GM19372 (cell line): ENCODE results near the gene TUBB.
"Not testable (repeated sequence)": the region's sequence is repeated elsewhere in the genome, so short reads cannot be mapped to it uniquely, and the experiment has no call there.

Experiments
- ATAC-seq: cut with Tn5 transposase; IDR thresholded peaks from one replicate; pipeline ENCODE4 v1.9.1; 2021; ENCODE audit warnings: mild to moderate bottlenecking, low read depth, moderate library complexity; ENCODE audit not compliant: unreplicated experiment

The TUBB gene

DNA sequence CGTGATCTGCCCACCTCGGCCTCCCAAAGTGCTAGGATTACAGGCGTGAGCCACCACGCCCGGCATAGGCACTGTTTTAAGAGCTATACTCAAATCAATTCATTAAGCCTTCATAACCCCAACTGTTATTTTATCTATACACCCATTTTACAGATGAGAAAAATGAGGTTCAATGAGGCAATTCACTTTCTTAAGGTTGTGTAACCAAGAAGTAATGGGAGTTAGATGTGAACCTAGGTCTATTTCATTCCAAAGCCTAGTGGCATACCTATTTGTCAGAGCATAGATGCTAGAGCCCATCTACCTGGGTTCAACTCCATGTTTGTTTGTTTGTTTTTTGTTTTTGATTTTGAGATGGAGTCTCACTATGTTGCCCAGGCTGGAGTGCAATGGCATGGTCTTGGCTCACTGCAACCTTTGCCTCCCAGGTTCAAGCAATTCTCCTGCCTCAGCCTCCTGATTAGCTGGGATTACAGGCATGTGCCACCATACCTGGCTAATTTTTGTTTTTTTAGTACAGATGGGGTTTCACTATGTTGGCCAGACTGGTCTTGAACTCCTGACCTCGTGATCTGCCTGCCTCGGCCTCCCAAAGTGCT lies 36.4 kb downstream of the TUBB start:
- not testable (repeated sequence) for ATAC-seq

DNA sequence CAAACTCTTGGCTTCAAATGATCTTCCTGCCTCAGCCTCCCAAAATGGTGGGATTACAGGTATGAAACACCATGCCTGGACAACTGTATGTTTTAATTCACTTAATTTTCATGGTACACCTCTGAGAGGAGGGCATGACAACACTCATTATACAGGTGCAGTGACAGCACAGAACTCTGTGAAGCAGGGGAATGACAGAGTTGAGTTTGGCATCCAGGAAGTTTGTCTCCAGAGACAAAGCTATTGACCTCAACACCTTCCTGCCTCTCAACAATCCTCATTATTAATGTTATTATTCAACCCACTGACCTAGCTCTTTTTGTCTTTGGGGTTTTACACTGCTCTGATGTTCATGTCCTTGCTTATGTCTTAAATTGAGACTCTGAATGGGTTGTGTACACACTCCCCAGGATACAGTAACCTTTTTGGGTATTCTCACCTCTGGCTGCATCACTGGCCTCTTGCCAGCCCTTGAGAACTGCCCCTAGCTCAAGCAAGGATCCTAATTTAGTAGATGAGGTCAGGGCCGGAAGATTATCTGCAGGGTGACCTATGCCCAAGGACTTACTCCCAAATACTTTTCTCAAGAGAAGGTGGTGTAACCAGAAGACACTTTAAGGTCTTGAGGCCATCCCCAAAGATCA lies 37.2 kb downstream of the TUBB start:
- no peak for ATAC-seq

DNA sequence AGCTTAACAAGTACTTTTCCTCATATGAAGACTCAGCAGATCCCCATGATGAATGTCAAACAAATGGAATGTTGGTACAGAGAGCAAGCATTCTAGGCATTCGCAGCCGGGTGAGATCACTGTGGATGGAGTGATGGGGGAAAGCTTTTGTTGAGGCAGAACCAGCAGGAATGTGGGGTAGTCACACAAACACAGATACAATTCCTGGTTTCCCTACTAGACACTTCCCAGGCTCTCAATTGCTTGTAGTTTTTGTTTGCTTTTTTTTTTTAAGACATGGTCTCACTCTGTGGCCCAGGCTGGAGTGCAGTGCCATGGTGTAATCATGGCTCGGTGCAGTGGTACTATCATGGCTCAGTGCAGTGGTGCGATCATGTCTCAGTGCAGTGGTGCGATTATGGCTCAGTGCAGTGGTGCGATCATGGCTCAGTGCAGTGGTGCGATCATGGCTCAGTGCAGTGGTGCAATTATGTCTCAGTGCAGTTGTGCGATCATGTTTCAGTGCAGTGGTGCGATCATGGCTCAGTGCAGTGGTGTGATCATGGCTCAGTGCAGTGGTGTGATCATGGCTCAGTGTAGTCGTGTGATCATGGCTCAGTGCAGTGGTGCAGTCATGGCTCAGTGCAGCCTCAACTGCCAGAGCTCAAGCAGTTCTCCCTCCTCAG lies 39.6 kb downstream of the TUBB start:
- no peak for ATAC-seq

DNA sequence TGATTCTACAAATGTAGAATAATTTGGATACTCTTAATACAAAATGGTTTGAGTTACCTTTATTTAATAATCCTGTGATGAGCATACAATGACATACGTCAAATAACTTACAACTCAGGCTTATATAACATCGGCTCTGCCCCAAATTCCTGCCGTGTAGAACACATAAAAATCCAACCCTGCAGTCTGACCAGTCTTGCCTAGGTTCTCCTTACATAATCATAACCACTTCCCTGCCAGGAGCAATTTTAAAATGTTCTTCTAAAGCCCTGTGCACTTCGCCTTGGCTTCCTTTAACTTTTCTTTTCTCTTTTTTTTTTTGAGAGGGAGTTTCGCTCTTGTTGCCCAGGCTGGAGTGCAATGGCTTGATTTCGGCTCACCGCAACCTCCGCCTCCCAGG lies 40.4 kb downstream of the TUBB start:
- no peak for ATAC-seq

DNA sequence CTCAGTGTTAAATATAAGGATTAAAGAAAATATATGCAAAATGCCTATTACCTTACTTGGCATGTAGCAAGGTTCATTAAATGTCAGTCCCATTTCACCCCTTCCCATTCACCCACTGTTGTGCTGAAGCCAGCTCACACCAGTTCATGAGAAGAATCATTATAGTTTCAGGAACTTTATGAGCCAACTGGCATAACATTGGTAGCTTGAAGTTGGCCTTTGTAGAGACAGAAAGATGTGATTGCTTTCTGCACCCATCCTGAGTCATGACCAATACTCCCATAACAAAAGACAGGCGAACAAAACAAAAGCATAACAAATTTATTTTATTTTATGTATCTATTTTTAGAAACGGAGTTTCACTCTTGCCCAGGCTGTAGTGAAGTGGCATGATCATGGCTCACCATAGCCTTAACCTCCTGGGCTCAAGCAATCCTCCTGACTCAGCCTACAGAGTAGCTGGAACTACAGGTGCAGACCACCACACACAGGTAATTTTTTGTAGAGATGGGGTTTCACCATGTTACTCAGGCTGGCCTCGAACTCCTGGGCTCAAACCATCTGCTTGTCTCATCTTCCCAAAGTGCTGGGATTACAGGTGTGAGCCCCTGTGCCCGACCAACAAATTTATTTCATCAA lies 41.8 kb downstream of the TUBB start:
- ATAC-seq = no peak

DNA sequence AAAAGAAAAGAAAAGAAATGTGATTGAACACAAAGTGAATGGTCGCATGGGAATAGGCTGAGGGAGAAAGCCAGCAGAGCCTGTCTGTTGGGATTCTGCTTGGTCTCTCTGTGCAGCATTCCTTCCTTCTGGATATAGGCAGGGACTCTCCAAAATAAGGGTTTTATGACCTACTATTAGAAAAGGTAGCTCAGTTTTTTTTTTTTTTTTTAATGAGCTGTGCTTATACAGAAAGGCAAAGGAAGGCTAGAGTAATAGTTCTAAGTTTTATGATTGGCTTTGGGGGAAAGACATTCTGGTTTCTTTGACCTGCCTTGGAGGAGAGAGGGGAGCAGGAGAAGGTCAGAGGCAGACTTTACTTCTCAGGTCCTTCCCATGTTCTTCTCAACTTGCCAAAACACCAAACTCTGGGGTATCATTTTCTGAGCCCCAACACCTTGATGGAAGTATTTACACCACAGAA lies 43.0 kb downstream of the TUBB start:
- ATAC-seq = no peak

DNA sequence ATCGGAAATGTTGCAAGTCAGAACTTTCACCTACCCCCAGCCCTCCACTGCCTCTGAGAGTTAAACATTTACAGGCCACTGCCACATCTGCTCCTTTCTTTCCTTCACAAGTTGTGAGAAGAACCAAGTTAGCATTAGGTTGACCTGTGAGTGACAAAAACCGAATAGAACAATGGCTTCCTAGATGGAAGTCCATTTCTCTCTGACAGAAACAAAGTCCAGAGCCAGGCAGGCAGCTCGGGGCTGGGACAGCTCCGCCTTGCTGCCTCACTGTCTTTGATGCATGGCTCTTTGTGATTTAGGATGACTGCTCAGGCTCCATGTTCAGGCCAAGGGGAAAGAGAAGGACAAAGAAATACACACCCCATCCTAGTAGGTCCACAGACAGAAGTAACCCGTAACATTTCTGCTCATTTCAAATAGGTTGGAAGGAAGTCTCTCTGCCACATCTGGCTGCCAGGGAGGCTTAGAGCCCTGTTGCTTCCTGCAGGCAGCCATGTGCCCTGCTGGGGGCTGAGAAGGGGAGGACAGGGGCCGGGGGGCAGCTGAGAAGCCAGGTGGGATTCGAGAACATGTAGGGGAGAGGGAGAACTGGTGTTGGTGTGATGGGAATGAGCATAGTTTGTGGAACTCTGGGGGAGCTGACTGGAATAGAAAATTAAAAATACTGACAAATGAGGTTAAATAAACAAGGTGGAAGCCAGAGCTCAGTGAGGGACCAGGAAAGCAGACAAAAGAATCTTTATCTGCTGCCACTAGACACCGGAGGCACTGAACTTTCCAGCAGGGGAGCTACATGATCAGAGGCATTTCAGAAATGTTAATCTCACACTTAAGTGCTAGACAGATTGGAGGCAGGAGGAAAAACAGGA lies 43.7 kb downstream of the TUBB start:
- ATAC-seq = peak; percentile 37

DNA sequence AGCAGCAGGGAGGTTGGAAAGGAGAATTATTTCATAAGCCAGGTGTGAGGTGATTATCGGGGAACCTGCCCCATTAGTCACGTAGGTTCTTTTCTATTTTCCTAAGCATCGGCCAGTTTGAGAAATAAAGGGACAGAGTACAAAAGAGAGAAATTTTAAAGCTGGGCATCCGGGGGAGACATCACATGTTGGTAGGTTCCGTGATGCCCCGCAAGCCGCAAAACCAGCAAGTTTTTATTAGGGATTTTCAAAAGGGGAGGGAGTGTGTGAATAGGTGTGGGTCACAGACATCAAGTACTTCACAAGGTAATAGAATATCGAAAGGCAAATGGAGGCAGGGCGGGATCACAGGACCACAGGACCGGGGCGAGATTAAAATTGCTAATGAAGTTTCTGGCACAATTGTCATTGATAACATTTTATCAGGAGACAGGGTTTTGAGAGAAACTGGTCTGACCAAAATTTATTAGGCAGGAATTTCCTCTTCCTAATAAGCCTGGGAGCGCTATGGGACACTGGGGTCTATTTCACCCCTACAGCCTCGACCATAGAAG lies 44.4 kb downstream of the TUBB start:
- not testable (repeated sequence) for ATAC-seq

DNA sequence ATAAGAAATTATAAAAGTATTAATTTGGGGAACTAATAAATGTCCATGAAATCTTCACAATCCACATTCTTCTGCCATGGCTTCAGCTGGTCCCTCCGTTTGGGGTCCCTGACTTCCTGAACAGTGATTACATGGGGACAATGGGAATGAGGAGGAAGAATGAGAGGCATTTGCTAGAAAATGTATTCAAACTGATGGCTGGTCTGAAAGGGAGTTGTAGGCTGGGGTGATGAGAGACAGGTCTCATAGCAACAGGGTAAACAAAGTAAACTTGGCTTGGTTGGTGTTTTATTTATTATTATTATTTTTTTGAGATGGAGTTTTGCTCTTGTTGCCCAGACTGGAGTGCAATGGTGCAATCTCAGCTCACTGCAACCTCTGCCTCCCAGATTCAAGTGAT lies 45.3 kb downstream of the TUBB start:
- ATAC-seq = not testable (repeated sequence)

DNA sequence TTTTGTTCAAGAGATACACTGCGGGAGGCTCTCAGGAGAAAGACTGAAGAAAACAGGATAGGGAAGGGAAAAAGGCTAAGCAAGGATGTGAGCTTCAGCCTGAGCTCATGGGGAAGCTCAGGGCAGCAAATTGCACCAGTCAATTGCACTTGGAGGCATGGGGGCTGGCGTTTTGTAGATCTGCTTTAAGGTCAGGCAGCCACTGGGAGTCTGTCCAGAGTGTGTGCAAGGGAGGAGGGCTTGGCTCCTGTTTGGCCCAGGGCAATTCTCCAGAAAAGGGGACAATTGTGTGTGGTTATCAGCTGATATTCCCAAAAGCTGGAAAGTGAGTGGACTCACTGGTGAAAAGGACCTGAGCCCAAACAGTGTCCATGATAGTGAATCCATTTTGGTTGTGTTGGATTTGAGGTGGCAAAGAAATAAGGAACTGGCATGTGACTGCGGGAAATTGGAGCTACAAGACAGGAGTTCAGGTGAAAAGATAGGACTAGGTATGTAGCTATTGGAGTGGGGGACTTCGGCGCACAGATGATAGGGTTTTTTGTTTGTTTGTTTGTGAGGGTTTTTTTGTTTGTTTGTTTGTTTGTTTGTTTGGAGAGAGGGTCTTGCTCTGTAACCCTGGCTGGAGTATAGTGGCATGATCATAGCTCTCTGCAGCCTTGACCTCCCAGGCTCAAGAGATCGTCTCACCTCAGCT lies 46.5 kb downstream of the TUBB start:
- no peak for ATAC-seq

DNA sequence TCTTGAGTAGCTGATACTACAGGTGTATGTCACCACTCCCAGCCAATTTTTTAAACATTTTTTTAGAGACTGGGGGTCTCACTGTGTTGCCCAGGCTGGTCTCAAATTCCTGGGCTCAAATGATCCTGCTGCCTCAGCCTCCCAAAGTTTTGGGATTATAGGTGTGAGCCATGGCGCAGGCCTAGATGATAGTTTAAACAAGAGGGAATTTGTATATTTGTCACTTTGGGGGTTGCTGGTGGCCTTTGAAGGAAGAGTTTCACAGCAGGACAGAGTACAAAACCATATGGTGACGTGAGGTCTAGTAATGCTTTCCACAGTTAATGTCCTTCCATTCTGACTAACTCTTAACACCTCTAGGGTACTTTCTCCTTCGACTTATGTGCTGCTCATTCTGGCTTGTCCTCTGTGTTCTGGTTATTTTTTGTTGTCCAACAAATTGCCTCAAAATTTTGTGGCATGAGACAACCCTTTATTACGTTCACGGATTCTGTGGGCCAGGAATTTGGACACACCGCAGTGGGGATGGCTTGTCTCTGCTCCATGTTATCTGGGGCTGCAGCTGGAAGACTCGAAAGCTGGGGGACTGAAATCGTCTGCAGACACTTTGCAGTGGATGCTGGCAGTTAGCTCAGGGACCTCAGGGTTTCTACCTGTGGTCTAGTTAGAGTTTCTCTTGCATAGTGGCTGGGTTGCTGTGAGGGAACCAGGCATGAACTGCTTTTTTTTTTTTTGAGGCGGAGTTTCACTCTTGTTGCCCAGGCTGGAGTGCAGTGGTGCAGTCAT lies 47.2 kb downstream of the TUBB start:
- ATAC-seq = no peak

DNA sequence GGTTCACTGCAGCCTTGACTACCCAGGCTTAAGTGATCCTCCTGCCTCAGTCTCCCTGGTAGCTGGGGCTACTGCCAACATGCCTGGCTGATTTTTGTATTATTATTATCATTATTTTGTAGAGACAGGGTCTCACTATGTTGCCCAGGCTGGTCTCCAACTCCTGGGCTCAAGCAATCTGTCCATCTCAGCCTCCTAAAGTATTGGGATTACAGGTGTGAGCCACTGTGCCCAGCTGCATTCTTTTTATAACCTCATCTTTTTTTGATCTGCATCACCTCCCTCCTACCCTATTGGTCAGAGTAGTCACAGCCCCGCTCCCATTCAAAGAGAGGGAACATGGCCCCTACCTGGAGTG lies 47.8 kb downstream of the TUBB start:
- no peak for ATAC-seq

DNA sequence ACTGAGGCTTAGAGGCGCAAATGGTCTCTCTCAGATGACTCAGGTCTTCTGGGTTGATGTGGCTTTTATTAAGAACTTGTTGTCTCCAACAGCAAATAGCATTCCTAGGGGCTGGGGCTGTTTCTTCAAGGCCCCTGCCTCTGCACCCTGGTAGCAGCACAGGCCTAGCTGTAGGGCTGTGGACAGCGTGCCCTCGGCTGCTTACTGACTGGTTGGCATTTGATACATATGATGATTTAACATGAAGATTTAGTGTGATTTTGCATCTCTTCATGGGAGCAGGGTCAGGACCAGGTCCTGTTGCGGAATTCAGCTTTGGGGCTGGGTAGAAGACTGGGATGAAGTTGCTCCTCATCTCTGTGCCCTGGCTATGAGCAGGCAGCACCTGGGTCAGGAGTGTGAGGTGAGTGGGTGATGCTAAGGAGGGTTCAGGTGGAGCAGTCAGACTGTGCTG lies 48.5 kb downstream of the TUBB start:
- ATAC-seq = no peak

DNA sequence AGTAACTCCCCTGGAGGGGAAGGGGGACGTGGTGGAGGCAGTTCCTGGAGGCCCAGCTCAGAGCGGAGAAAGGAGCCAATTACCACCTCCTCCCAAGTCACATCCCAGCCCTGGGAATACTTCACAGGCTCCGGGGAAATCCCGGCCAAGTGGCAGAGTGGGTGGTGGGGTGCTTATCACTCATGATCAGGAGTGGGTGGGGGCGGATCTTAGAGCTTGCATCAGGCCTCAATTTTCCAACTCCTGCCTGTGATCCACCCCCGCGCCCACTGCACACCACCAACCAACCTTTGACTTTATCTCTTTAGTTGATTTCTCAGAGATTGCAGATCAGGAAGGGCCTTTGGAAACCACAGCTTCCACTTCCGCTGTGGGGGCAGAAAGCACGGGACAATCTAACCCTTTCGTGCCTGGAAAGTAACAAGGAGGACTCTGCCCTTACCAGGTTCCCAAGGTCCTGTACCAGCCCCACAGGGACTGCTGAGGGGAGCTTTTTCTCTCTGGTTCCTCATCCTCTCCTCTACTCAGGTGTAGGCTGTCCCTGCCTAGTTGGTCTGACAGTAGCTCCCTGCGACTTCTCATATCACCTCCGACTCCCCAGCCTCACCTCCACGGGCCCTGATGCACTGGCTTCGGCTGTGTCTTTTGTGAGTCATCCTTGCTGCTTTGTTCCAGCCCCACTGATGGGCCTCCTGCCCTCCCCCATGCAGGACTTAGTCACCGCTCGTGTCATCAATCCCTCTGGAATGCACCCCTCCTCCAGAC lies 49.1 kb downstream of the TUBB start:
- no peak for ATAC-seq

DNA sequence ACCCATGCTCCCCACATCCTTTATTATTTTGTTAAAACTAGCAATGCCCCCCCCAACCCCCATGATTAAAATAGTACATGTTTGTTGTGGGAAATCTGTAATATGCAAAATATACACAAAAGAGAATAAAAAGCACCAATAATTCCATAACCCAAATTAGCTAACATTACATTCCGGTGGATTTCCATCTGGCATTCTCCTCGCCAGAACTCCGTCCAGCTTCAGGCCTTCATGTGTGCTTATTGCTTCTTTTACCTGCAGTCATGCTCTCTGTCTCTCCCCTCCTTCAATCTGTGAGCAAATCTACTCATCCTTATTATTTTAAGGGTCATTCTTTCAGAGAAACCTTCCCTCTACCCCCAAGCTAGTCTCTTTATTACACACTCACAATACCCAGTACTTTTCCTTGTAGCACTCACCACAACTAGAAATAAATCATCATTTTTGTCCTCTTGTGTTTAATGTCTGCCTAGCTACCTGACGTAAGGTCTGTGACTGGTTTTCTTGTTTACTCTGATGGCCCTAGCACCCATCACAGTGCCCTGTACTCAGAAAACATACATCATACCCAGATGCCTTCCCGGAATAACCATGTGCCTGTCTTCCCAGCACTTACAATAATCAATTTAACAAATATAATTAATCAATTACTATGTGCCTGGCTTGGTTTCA lies 49.8 kb downstream of the TUBB start:
- no peak for ATAC-seq

DNA sequence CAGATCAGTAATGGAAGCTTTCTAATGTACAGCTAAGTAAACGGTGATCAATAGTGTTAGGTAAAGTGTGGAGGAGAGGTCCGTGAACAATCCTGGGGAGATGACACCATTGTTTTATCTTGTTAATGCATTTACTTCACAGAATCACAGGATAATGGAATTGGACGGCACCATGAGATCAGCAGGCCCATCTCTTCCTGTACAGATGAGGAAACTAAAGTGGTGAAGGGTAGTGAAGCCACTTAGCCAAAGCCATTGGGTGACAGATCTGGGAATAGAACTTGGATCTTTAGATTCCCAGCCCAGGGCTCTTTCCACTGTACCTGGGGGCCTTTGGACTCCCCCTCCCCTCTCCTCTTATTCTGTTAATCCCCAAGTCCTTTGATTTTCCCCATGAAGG lies 50.4 kb downstream of the TUBB start:
- ATAC-seq = no peak

DNA sequence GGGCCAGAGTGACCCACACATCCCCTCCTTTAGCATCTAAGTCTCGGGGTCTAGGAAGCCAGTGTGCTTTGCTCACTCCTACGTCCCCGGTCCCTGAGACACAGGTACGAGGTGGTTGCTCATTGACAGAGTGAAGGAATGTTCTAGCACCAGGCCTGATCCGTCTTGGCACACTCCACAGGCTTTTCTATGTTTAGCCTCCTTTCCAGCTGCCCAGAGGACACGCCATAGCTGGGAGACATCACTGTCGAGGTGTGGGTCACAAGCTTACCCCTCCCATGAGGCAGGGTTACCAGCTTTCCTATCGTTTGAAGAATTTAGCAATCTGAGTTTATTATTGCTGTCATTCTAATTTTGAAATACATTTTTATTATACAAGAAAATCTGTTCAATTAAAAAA lies 54.5 kb downstream of the TUBB start:
- no peak for ATAC-seq
